Adipocyte (in vitro differentiated cells): ENCODE measurements around the gene PRKN.

Experiments
- DNase-seq: peaks from one replicate; pipeline ENCODE4 v3.0.0-alpha.2; 2015; ENCODE audit warnings: low read depth
- H3K27me3 ChIP-seq: replicated peaks from 2 replicates; pipeline ENCODE4 v1.7.0; 2013; ENCODE audit warnings: mild to moderate bottlenecking, low read length, moderate library complexity; ENCODE audit not compliant: control insufficient read depth, insufficient read depth
- H3K36me3 ChIP-seq: 2 replicates; pipeline ENCODE4 v1.7.0; 2013; ENCODE audit warnings: low read length, mild to moderate bottlenecking, moderate library complexity; ENCODE audit not compliant: control insufficient read depth, insufficient read depth, severe bottlenecking
- H3K4me1 ChIP-seq: 2 replicates; pipeline ENCODE4 v1.7.0; 2013; ENCODE audit warnings: mild to moderate bottlenecking, low read length, moderate library complexity; ENCODE audit not compliant: control insufficient read depth, insufficient read depth
- H3K4me3 ChIP-seq: 2 replicates; pipeline ENCODE4 v1.7.0; 2013; ENCODE audit warnings: mild to moderate bottlenecking, low read length, moderate library complexity
- H3K9ac ChIP-seq: 2 replicates; pipeline ENCODE4 v1.7.0; 2013; ENCODE audit warnings: mild to moderate bottlenecking, low read length, moderate library complexity
- H3K9me3 ChIP-seq: 2 replicates; pipeline ENCODE4 v1.7.0; 2013; ENCODE audit warnings: mild to moderate bottlenecking, low read length, moderate library complexity; ENCODE audit not compliant: control insufficient read depth

The PRKN gene

DNA sequence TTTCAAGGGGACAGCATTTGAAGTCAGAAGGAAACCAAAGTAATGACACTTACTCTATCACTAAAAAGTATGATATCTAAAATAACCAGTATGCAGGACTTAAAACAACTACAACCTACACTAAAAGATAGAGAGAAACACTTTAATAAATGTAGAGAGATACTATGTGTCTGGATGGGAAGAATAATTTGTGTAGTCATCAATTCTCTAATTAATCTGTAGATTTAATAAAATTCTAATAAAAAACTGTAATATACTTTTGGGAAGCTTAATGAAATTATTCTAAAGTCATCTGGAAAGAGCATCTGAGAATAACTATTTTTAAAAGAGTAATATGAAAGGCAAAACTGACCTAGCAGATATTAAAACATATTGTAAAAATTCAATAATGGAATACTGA lies 52.1 kb downstream of the PRKN start:
- no peak overlapping the region for H3K4me3 ChIP-seq
- no peaks in the 10 kb centered on the region for H3K4me1 ChIP-seq
- H3K9me3 ChIP-seq, result no peaks in the 10 kb centered on the region
- no peak for DNase-seq
- H3K27me3 ChIP-seq, result no peaks in the 10 kb centered on the region
- no peak overlapping the region for H3K9ac ChIP-seq
- H3K36me3 ChIP-seq, result no peaks in the 10 kb centered on the region

DNA sequence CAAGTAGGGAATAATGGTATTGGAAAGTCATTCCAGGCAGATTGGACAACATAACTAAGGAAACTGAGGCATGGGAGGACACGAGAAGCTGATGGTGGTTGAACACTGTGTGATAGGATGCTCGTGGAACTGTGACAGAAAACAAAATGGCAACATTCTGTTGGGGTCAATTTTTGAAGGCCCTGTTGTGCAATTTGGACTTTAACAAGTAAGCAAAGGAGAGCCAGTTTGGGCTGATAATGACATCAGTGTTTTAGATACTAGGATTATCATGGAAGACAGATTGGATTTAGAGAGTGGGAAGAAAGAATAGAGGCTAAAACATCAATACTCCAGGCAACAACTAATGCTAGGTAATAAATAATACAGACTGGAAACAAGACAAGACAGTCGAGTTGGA lies 53.1 kb downstream of the PRKN start:
- H3K9ac ChIP-seq, result no peak overlapping the region
- no peak for DNase-seq
- H3K36me3 ChIP-seq, result no peaks in the 10 kb centered on the region
- H3K9me3 ChIP-seq, result no peaks in the 10 kb centered on the region
- no peak overlapping the region for H3K4me3 ChIP-seq
- no peaks in the 10 kb centered on the region for H3K27me3 ChIP-seq
- no peaks in the 10 kb centered on the region for H3K4me1 ChIP-seq

DNA sequence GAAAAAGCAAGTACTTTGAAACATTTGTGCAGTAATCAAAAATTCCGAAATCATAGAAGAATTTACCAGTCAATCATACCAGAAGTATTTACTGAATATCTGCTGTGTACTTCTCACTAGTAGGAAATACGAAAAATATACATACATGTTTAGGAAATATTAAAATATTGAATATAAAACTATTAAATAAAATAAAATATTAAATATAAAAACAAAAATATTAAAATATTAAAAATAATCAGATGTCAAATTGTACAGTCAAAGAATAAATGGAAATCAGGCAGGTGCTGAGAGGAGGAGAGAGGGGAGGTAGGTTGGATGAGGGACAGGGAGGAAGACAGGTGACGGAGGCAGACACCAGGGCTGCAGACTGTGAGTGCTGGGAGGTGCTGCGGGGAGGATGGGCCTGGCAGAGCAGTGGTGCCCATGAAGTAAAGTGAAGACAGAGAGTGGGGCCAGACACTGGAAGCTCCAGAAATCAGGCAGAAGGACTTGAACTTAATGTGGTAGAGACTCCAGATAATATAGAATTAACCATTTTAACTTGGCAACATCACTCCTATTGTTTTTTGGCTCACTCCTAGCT lies 55.9 kb downstream of the PRKN start:
- no peaks in the 10 kb centered on the region for H3K27me3 ChIP-seq
- H3K4me3 ChIP-seq, result no peak overlapping the region
- no peaks in the 10 kb centered on the region for H3K4me1 ChIP-seq
- no peak overlapping the region for H3K9ac ChIP-seq
- H3K36me3 ChIP-seq, result no peaks in the 10 kb centered on the region
- no peaks in the 10 kb centered on the region for H3K9me3 ChIP-seq
- DNase-seq, result no peak

DNA sequence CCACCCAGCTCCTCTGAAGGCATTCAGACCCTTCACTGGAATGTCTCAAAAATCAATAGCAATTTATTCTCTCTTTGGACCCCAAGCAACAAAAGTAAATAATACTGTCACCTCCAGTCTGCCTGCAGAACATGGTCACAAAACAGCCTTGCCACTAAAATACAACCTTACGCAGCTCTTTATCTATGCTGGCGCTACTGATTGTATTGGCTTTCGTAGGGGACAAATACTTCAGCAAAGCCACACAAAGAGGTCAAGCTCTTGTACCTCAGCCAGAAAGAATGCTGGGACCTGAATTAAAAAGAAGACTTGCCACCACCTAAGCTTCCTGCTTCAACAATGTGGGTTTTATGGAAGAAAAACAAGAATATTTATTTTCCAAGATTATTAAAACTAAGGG lies 57.2 kb downstream of the PRKN start:
- Histone ChIP-seq H3K36me3 (no peaks in the 10 kb centered on the region), H3K9ac (no peak overlapping the region), H3K9me3 (no peaks in the 10 kb centered on the region), H3K4me3 (no peak overlapping the region), H3K4me1 (no peaks in the 10 kb centered on the region), H3K27me3 (no peaks in the 10 kb centered on the region)
- no peak for DNase-seq

DNA sequence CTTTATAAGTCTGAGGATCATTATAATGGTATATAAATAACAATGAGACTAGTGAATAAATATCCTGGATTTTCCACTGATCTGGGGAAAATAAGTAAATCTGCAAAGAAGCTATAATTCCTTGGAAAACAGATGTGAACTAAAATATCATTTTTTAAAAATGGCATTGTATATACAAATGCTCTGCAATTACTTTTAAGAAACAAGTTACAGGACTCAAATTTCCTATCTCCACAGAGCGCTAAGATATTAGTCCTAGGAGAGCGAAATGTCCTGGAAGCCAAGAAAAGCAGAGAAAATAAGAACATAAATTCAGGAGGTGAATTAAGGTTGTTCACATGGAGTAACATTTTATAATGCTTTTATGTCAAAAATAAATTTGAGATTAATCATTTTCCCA lies 61.3 kb downstream of the PRKN start:
- no peaks in the 10 kb centered on the region for H3K9me3 ChIP-seq
- H3K4me3 ChIP-seq, result no peak overlapping the region
- DNase-seq, result no peak
- no peaks in the 10 kb centered on the region for H3K27me3 ChIP-seq
- no peaks in the 10 kb centered on the region for H3K4me1 ChIP-seq
- no peak overlapping the region for H3K9ac ChIP-seq
- no peaks in the 10 kb centered on the region for H3K36me3 ChIP-seq

DNA sequence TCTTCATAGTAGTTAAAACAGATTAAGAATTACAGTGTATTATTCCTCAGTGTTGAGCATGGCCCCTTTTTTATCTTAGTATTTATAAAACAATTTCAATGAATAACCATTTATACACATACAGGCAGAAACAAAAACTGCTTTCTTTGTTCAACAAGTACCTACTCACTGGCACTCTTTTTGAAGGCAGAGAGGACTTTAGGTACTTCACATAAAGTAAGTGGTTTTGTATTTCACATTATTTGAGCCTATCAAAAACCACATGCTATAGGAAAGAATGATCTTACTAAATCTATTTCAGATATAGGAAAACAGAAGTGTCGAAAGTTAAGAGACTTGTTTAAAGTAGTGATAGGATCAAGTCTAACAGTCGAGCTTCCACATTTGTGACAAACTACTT lies 73.8 kb downstream of the PRKN start:
- H3K9me3 ChIP-seq, result no peaks in the 10 kb centered on the region
- no peak for DNase-seq
- no peak overlapping the region for H3K9ac ChIP-seq
- no peaks in the 10 kb centered on the region for H3K36me3 ChIP-seq
- no peaks in the 10 kb centered on the region for H3K27me3 ChIP-seq
- H3K4me3 ChIP-seq, result no peak overlapping the region
- no peaks in the 10 kb centered on the region for H3K4me1 ChIP-seq

DNA sequence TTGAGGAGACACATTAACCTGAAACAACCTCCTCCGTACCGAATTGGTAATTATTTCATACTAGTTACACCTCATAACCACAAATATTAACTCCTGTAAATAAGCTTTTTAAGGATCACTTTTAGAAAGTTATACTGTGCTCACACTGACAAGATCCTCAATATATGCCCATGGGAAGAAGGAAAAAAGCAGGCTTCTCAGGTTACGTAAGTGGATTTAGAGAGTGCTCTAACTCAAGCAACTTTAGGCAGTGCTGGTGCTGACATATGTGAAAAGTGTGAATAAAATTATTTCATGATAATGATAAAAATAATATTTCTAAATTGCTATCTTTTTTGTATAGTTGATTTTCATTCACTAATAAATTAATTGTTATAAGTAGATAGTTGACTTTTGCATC lies 76.1 kb downstream of the PRKN start:
- H3K4me1 ChIP-seq, result no peaks in the 10 kb centered on the region
- H3K36me3 ChIP-seq, result no peaks in the 10 kb centered on the region
- no peak for DNase-seq
- H3K9me3 ChIP-seq, result no peaks in the 10 kb centered on the region
- no peak overlapping the region for H3K4me3 ChIP-seq
- no peaks in the 10 kb centered on the region for H3K27me3 ChIP-seq
- H3K9ac ChIP-seq, result no peak overlapping the region

DNA sequence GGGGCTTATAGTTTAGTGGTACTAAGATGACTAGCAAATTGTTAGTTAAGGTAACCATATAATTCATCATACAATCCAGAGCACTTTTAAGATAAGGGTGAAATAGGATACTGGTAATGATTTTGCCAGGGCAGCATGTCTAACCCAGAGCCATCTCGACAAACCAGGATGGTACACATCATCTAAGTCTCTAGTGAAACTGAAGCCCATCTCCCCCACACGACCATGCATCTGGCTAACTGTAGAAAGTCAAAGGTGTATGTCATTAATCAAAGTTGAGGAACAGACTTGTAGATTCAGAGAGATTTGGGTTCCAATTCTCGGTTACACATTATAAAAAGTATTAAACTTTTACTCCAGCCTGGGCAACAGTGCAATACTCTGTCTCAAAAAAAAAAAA lies 78.3 kb downstream of the PRKN start:
- Histone ChIP-seq H3K9ac (no peak overlapping the region), H3K4me3 (no peak overlapping the region), H3K27me3 (no peaks in the 10 kb centered on the region), H3K36me3 (no peaks in the 10 kb centered on the region), H3K9me3 (no peaks in the 10 kb centered on the region), H3K4me1 (no peaks in the 10 kb centered on the region)
- DNase-seq, result no peak

DNA sequence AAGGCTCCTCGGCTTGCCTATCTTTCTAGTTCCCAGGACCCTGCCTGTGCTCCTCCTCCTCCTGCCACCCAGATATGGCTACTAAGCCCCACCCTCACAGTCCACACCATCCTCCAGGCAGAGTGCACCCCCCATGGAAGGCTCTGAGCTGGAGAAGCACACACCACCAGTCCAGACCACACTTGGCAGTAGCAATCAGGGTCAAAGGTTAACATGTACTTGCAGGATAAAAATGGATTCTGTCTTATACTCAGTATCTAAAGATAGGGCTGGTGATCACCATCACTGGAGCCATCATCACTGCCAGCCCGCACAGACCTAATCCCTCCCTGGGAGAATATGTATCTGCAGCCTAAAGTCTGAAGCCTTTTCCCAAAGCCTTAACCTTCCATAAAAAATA lies 83.4 kb downstream of the PRKN start:
- peaks cover 3% of the 10 kb centered on the region for H3K4me1 ChIP-seq
- H3K36me3 ChIP-seq, result no peaks in the 10 kb centered on the region
- DNase-seq, result no peak
- H3K9me3 ChIP-seq, result no peaks in the 10 kb centered on the region
- no peaks in the 10 kb centered on the region for H3K27me3 ChIP-seq
- H3K4me3 ChIP-seq, result no peak overlapping the region
- no peak overlapping the region for H3K9ac ChIP-seq

DNA sequence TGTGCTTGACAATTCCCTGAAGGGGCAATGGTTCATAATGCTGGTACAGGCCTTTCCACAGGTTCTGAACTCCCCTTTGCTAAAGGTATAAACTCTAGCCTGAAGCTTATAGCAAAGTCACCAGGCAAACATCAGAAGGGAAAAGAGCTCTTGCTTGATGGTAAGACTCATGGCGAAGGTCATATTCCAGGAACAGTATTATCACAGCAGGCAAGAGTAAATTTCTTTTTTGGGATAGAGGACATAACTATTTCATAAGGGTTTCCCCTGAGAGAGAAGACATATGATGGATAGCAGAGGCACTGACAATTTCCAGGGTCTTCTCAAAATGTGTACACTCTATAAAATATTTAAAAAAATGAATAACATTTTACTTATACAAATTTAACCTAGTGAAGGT lies 86.8 kb downstream of the PRKN start:
- H3K36me3 ChIP-seq, result no peaks in the 10 kb centered on the region
- no peak for DNase-seq
- no peak overlapping the region for H3K4me3 ChIP-seq
- no peaks in the 10 kb centered on the region for H3K9me3 ChIP-seq
- H3K27me3 ChIP-seq, result no peaks in the 10 kb centered on the region
- H3K4me1 ChIP-seq, result peaks cover 11% of the 10 kb centered on the region
- H3K9ac ChIP-seq, result no peak overlapping the region

DNA sequence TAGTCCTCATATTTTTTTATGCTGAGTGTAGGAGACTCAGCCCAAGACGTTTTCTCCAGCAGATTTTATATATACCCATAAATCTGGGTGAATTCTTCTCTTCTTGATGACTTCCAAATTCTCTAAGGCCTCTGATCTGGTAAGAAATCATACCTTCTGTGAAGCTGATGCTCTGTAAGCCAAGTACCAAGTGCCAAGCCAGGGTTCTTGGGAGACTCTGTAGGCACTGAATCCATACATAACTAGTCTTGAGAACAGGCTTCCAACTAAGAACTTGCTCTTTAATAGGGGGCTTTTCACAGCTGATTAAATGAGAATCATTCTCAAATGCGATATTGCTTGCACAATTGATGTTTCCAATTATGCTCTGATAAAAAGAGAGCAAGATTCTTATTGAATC lies 87.6 kb downstream of the PRKN start:
- no peak for DNase-seq
- Histone ChIP-seq H3K4me1 (peaks cover 14% of the 10 kb centered on the region), H3K4me3 (no peak overlapping the region), H3K36me3 (no peaks in the 10 kb centered on the region), H3K9me3 (no peaks in the 10 kb centered on the region), H3K27me3 (no peaks in the 10 kb centered on the region), H3K9ac (no peak overlapping the region)

DNA sequence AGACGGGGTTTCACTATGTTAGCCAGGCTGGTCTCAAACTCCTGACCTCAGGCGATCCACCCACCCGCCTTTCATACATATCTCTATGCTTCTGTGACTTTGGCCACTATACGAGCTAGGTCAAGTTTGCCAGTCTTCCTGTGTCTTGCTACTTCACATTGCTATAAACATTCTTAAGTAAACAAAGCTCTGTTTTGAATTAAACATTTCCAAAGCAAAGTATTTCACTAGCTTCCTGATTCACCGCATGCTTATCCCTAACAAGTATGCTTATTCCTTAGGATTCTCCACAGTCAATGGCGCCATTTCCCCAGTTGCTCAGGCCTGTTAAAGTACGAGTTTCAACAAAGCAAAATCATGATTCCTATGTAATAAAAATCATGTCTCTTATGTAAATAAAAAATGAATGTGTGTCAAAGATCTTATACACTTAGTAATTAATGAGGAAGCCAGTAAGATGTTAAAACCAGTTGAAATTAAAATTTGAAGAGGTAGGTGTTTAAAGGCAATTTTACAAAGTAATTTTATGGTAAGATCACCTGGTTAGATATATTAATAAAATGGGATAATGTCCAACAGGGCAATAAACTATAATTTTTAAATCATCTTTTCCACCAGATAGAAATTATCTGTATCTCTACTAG lies 88.5 kb downstream of the PRKN start:
- no peaks in the 10 kb centered on the region for H3K36me3 ChIP-seq
- no peak overlapping the region for H3K4me3 ChIP-seq
- H3K9me3 ChIP-seq, result no peaks in the 10 kb centered on the region
- H3K27me3 ChIP-seq, result no peaks in the 10 kb centered on the region
- H3K4me1 ChIP-seq, result peaks cover 14% of the 10 kb centered on the region
- DNase-seq, result no peak
- no peak overlapping the region for H3K9ac ChIP-seq
